Muscle layer of duodenum (tissue), 2 donors: ENCODE data around the gene ADGRL3.

Experiments used
- H3K27ac ChIP-seq: one replicate; pipeline ENCODE4 v1.7.0; 2013; ENCODE audit warnings: mild to moderate bottlenecking, low read length
- H3K27me3 ChIP-seq: one replicate; pipeline ENCODE4 v1.7.0; 2013; ENCODE audit warnings: low read depth, mild to moderate bottlenecking, control low read depth, low read length
- H3K36me3 ChIP-seq, 2 donors: one replicate each; pipeline ENCODE4 v1.7.0; 2013; ENCODE audit warnings: low read length in 2 of 2, control low read depth in 1 of 2, mild to moderate bottlenecking in 1 of 2; ENCODE audit not compliant: insufficient read depth in 2 of 2, control insufficient read depth in 1 of 2
- H3K4me1 ChIP-seq, 2 donors: one replicate each; pipeline ENCODE4 v1.7.0; 2013; ENCODE audit warnings: low read length in 2 of 2, mild to moderate bottlenecking in 2 of 2, control low read depth in 1 of 2, moderate library complexity in 1 of 2; ENCODE audit not compliant: insufficient read depth in 2 of 2, control insufficient read depth in 1 of 2
- H3K4me3 ChIP-seq, 2 donors: one replicate each; pipeline ENCODE4 v1.7.0; 2013; ENCODE audit warnings: low read length in 2 of 2, low read depth in 1 of 2, mild to moderate bottlenecking in 1 of 2
- H3K9me3 ChIP-seq, 2 donors: one replicate each; pipeline ENCODE4 v1.7.0; 2013; ENCODE audit warnings: low read length in 2 of 2, control low read depth in 1 of 2, mild to moderate bottlenecking in 1 of 2; ENCODE audit not compliant: control insufficient read depth in 1 of 2
- donor health status: healthy.

ADGRL3 gene

DNA sequence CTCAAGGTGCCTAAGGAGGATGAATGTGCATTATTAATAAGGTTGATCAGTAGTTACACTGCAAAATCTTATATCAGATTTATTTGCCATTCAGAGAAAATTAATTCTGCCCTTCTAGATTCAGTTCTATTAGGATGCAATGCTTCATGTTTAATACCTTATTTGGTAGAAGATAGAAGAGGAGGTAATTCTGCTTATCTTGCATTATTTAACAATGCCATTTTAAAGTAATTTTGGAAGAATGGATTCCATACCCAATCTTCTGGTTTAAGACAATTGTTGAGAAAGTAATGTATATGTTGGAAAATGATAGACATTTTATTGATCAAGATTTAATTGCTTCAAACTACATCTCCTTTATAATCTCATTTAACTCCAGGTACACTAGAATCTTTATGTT is 360.9 kb downstream of the ADGRL3 start:
- Histone ChIP-seq H3K4me3 (no peak overlapping the region), H3K36me3 (no peaks in the 10 kb centered on the region), H3K27ac (no peak overlapping the region), H3K9me3 (no peaks in the 10 kb centered on the region), H3K27me3 (no peaks in the 10 kb centered on the region), H3K4me1 (no peaks in the 10 kb centered on the region)

DNA sequence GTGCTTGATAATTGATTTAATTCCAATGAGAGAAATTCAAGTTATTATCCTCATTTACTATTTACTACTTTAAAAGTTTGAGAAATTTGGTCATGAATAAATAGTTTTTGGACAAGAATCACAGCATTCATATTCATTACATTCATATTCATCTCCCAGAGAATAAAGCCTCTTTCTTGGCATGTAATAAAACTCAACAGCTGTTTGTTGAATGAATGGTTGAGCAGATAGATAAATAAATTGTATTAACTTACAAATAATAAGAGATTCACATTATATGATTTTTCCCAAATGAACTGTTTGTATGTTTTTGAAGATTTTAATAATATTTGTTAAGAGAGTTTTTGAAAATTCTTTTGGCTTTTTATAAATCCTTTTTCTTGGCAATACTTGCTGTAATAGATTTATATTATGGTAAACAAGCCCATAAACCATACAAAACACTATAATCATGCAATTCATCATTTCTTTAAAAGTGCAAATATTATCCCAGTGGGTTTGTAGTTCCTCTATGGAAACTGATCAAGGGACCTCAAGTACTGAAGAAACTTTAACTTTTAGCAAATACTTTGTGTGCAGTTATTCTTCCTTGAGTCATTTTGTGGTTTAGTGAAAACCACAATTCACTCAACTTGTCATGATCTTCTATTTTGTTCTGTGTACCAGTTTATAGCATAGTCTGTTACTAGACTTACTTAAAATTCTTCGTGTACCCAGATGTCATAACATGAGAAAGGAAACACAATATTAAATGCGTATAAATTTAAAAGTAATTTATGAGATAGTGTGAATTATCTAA is 371.8 kb downstream of the ADGRL3 start:
- H3K4me3 ChIP-seq: no peak overlapping the region
- no peaks in the 10 kb centered on the region for H3K9me3 ChIP-seq
- no peaks in the 10 kb centered on the region for H3K36me3 ChIP-seq
- no peaks in the 10 kb centered on the region for H3K4me1 ChIP-seq
- H3K27ac ChIP-seq: no peak overlapping the region
- no peaks in the 10 kb centered on the region for H3K27me3 ChIP-seq

DNA sequence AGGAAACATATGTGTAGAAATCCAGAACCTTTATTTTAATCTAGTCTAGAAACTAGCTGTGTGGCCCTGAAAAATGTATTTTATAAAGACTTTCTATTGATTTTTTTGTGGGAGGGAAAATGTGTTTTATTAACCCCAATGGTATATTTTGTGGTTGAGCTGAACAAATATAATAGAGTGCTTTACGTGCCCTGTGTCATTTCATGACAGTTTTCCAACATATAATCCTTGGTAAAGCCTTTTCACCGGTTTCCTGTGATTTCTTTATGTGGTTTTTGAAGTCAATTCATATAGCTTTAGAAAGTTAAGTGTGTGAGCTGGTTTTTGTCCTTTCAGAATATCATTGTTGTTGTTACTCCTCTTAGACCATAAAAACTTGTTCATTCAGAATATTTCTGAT is 375.7 kb downstream of the ADGRL3 start:
- Histone ChIP-seq H3K27ac (no peak overlapping the region), H3K36me3 (no peaks in the 10 kb centered on the region), H3K4me1 (no peaks in the 10 kb centered on the region), H3K27me3 (no peaks in the 10 kb centered on the region), H3K9me3 (no peaks in the 10 kb centered on the region), H3K4me3 (no peak overlapping the region)

DNA sequence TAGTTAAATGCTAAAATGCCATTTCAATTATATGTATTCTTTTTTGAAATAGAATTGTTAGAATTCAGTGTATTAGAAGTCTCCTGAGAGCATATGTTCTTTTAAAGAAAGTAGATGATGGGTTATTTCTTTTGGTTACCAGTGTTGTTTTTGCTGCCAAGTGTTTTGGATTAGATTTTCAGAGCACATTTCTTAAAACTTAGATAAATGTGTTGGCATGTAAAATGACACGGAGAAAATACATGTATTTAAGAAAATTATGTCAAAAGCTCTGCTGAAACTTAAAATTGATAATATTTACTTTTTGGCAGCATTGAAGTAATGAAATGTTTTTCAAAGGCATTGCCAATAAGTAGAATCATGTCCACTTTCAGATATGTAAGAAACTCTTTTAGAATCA is 379.7 kb downstream of the ADGRL3 start:
- Histone ChIP-seq H3K4me1 (no peaks in the 10 kb centered on the region), H3K27ac (no peak overlapping the region), H3K4me3 (no peak overlapping the region)

DNA sequence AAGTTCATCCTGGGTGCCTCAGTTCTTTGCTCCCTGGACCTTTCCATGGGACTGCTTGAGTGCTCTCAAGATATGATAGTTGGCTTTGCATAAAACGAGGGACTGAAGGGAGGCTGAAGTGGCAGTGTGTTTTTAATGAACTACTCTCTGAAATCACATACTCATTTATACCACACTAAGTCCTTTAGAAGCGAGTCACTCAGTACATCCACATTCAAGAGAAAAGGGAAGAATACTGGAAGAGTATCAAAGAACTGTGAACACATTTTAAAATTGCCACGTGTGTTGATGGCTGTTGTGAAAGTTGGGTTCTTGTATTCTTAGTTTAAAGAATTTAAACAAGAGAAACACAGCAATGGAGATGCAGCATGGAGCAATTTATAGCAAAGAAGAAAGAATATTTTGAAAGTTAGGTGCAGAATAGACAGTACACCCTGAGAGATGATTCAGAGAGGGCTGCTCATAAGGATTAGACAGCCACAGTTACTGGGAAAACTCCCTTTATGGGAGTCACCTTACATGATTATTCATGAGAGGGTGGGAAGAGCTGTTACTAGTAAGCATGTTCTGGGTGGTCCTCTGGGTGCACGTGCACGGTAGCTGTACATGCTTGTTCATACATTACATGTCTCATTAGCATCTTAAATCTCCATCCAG is 380.7 kb downstream of the ADGRL3 start:
- Histone ChIP-seq H3K27ac (no peak overlapping the region), H3K27me3 (no peaks in the 10 kb centered on the region), H3K4me1 (no peaks in the 10 kb centered on the region), H3K4me3 (no peak overlapping the region), H3K9me3 (no peaks in the 10 kb centered on the region), H3K36me3 (no peaks in the 10 kb centered on the region)

More for the DNA sequence above, 379.7 kb downstream of the ADGRL3 start:
- no peaks in the 10 kb centered on the region for H3K9me3 ChIP-seq
- H3K27me3 ChIP-seq: no peaks in the 10 kb centered on the region
- no peaks in the 10 kb centered on the region for H3K36me3 ChIP-seq

DNA sequence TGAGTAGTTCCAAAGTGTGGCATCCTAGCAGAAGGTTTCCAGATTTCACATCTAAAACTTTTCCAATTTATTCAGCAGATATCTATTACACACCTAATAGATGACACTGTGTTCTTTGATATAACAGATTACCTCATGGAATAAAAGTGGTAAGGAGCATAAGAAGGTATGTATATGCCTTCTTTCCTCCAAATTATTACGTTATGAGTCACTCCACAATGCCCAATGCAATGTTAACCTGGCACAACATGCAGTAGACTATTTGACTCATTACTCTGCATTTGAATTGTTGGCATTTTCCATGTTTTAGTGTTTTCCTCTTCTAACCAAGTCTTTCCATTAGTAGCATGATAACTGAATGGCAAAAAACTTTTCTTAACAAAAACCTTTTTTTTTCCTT is 383.6 kb downstream of the ADGRL3 start:
- H3K9me3 ChIP-seq: no peaks in the 10 kb centered on the region
- no peak overlapping the region for H3K27ac ChIP-seq
- no peak overlapping the region for H3K4me3 ChIP-seq
- H3K27me3 ChIP-seq: no peaks in the 10 kb centered on the region
- H3K4me1 ChIP-seq: no peaks in the 10 kb centered on the region
- no peaks in the 10 kb centered on the region for H3K36me3 ChIP-seq

DNA sequence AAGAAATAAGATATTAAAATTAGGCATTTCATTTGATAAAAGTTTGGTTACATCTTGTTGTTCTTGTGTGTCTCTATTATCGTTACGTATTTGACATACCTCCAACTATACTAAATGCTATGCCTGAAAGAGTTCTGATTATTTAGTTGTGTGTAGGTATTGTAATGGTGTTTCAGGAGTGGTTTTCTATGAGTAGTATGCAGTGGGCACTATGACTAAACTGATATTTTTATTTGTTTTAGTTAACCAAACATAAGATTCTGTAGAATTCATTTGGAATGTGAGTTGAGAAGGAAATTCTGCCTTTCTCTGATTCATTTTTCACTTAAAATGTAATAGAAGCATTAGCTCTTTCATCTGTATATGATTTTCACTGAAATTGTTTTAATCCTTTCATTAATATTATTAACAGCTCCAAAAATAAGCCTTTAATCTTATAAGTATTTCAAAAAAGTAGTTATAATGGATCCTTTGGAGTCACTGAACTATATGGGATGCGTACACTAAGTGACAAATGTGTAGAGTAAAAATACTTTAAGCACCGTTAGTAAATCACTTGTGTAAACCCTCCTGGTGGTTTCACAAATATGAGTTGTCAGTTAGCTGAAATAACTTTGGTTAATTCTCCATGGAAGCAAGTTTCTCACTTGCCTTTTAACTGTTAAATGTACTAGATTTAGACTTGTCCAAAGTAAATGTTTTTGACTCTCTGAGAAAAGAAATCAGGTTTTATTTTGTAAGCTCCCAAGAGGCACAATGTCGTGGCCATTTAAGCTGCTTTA is 388.7 kb downstream of the ADGRL3 start:
- H3K27ac ChIP-seq: no peak overlapping the region
- no peaks in the 10 kb centered on the region for H3K9me3 ChIP-seq
- no peak overlapping the region for H3K4me3 ChIP-seq
- H3K27me3 ChIP-seq: no peaks in the 10 kb centered on the region
- H3K4me1 ChIP-seq: no peaks in the 10 kb centered on the region
- no peaks in the 10 kb centered on the region for H3K36me3 ChIP-seq

DNA sequence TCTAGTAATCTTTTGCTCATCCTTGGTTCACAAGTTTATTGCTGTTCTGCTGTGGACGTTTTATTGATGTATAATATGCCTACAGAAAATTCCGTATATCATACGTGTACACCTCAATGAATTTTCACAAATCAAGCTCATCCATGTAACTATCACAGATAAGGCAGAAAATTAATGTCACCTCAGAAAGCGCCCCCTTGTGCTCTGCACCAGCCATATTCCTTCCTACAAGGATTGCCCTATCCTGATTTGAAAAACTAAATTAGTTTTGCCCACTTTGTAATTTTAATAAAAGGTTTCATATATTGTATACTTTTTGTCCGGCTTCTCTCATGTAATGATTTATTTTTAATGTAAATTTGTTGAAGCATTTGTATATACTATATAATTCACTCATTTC is 390.8 kb downstream of the ADGRL3 start:
- Histone ChIP-seq H3K4me3 (no peak overlapping the region), H3K27ac (no peak overlapping the region), H3K9me3 (no peaks in the 10 kb centered on the region), H3K27me3 (no peaks in the 10 kb centered on the region), H3K36me3 (no peaks in the 10 kb centered on the region), H3K4me1 (no peaks in the 10 kb centered on the region)

DNA sequence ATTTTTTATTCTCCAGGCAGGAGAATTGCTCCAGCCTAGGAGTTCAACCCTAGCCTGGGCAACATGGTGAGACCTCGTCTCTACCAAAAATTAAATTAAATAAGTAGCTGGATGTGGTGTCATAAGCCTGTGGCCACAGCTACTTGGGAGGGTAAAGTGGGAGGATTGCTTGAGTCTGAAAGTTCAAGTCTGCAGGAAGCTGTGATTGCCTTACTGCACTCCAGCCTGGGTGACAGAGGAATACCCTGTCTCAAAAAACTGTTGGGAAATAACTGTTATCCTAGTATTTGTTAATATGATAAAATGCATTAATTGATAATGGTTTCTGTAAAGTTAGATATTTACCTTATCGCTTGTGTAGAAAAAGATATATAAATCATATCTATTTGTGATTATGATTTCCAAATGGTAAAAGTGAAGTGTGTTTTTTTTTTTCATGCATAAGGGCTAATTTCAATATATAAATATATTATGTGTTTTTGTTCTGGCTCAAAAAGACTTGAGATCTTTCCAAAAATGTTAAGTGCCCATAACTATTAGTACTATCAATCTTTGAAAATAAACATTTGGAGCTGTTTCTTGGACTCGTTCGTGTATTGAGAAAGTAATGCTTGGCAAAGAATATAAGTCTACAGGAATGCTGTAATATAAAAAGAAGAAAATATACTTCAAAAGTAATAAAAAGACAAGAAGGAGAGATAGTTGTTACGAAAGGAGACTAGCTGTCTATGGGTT is 396.6 kb downstream of the ADGRL3 start:
- Histone ChIP-seq H3K4me1 (no peaks in the 10 kb centered on the region), H3K36me3 (no peaks in the 10 kb centered on the region), H3K4me3 (no peak overlapping the region), H3K9me3 (no peaks in the 10 kb centered on the region), H3K27me3 (no peaks in the 10 kb centered on the region), H3K27ac (no peak overlapping the region)

DNA sequence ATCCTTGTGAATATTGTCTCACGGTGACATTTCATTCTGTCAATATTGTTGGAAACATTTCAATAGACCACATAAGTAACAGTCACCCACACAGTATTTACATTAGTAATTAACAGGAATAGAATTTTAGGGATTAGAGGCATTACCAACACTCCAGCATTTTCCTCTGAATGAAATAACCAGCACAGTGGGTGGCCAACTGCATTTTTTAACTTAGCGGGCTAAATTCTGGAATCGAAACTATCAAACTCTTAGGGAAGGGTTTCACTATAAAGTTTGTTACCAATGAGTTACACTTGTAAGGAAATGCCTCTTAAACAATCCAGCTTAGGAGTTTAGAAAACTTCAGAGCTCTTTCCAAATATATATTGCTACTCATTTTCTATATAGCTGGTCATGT is 403.0 kb downstream of the ADGRL3 start:
- no peaks in the 10 kb centered on the region for H3K27me3 ChIP-seq
- no peak overlapping the region for H3K27ac ChIP-seq
- no peaks in the 10 kb centered on the region for H3K4me1 ChIP-seq
- H3K36me3 ChIP-seq: no peaks in the 10 kb centered on the region
- H3K9me3 ChIP-seq: no peaks in the 10 kb centered on the region
- no peak overlapping the region for H3K4me3 ChIP-seq

DNA sequence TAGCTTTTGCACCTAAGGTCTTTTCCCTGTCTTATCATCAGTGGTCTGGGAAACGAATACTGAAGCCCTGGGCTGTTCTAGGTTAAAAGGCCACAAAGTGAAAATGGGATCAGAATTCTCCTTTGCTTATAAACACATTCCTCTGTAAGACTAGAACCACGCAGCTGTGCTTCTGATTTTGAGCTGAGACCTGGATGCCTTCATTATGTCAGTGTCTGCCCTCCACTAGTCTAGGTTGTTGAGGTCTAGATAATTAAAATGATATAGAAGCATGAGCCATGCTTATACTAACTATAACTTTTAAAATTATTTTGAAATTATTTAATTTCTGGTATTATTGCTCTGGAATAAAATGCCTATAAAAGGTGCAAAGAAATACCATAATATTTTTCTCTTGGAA is 403.9 kb downstream of the ADGRL3 start:
- Histone ChIP-seq H3K4me3 (no peak overlapping the region), H3K4me1 (no peaks in the 10 kb centered on the region), H3K27ac (no peak overlapping the region), H3K27me3 (no peaks in the 10 kb centered on the region), H3K9me3 (no peaks in the 10 kb centered on the region), H3K36me3 (no peaks in the 10 kb centered on the region)
